Activated T-helper 1 cell treated with anti-CD3 and anti-CD28 coated beads, Interleukin-2, amount 50 U/mL, for 16 hours (primary cell): ENCODE results near the gene GSDME.
"Not testable (repeated sequence)": the region's sequence is repeated elsewhere in the genome, so short reads cannot be mapped to it uniquely, and the experiment has no call there.

Experiments used
- DNase-seq, 2 donors: peaks; one replicate each; pipeline ENCODE4 v3.0.0-alpha.2; 2020; ENCODE audit warnings: low read depth in 1 of 2, low spot score in 1 of 2

GSDME gene

GRCh38 chr7:24742506-24743162 lies 14.6 kb downstream of the GSDME start:
- DNase-seq, result no peak

DNA sequence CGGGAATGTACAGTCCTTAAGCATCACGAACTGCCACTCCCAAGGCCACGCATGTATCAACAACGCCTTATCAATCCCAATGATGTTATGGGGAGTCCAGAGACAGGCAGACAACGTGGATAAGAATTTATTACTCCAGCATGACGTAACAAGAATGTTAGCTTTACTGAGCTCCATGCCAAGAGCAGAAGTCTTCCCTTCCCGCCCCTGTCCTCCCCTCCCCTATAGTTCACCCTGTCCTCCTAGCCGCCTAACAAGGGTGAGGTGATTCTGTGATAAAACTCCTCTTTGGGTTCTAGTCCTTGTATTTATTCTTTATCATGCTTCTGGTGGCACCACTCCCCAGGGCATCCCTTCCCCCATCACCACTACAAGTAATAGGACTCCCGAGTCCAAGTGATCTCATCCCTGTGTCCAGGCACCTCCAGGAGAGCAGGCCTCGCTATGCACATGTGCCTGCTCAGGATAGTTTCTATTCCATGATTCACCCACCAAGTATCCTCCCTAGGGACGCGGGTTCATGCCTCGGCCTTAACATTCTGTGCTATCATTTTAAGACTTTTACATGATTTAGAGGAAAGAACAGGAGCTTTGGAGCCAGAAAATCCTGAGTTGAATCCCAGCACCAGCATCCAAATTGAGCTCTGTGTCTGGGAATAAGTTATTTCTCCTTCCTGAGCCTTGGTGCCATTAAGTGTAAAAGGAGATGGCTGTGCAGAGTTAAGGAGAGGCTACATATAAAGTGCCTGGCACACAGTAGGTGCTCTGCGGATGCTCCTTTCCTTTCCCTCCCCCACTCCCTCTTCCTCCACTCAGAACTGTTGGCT lies 15.4 kb downstream of the GSDME start:
- DNase-seq, result no peak

GRCh38 chr7:24740871-24741270 lies 16.4 kb downstream of the GSDME start:
- DNase-seq, result no peak

GRCh38 chr7:24739306-24739705 lies 18.0 kb downstream of the GSDME start:
- DNase-seq, result no peak

DNA sequence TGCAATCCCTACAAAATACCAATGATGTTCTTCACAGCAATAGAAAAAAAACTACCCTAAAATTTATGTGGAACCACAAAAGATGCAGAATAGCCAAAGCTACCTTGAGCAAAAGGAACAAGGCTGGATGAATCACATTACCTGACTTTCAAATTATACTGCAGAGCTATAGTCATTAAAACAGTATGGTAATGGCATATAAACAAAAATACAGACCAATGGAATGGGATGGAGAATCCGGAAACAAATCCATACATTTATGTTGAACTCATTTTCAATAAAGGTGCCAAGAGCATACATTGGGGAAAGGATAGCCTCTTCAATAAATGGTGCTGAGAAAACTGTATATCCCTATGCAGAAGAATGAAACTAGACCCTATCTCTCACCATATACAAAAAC lies 18.7 kb downstream of the GSDME start:
- DNase-seq, result no peak

- no peak for DNase-seq
Measured at GRCh38 chr7:24737281-24737680, 20.0 kb downstream of the GSDME start.

GRCh38 chr7:24735594-24735993 lies 21.7 kb downstream of the GSDME start:
- DNase-seq, result not testable (repeated sequence)

DNA sequence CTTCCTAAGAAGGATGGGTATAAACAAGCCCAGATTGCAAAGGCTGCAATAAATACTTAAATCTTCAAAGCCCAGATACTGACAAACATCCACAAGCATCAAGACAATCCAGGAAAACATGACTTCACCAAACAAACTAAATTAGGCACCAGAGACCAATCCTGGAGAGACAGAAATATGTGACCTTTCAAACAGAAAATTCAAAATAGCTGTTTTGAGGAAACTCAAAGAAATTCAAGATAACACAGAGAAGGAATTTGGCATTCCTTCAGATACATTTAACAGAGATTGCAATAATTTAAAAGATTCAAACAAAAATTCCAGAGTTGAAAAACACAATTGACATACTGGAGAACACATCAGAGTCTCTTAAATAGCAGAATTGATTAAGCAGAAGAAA lies 23.0 kb downstream of the GSDME start:
- DNase-seq, result no peak

DNA sequence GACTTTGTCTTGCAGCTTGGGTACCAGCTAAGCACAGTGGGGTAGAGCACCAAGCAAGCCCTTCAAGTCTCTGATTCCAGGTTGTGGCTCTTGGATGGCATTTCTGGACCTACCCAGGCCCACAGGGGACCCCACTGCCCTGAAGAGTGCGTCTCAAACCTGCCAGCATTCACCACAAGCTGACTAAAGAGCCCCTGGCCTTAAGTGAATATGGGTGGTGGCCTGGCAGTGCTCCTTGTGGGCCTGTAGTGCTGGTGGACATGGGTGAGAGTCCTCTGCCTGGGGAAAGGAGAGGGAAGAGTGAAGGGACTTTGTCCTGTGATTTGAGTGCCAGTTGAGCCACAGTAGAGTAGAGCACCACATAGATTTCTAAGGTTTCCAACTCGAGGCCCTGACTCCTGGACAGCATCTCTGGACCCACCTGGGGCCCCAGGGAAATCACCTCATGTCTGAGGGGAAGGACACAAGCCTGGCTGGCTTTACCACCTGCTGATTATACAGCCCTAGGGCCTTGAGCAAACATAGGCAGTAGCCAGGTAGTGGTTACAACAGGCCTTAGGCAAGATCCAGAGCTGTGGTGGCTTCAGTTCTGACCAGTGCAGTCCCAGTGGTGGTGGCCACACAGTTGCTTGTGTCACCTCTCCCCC lies 23.7 kb downstream of the GSDME start:
- no peak for DNase-seq

DNA sequence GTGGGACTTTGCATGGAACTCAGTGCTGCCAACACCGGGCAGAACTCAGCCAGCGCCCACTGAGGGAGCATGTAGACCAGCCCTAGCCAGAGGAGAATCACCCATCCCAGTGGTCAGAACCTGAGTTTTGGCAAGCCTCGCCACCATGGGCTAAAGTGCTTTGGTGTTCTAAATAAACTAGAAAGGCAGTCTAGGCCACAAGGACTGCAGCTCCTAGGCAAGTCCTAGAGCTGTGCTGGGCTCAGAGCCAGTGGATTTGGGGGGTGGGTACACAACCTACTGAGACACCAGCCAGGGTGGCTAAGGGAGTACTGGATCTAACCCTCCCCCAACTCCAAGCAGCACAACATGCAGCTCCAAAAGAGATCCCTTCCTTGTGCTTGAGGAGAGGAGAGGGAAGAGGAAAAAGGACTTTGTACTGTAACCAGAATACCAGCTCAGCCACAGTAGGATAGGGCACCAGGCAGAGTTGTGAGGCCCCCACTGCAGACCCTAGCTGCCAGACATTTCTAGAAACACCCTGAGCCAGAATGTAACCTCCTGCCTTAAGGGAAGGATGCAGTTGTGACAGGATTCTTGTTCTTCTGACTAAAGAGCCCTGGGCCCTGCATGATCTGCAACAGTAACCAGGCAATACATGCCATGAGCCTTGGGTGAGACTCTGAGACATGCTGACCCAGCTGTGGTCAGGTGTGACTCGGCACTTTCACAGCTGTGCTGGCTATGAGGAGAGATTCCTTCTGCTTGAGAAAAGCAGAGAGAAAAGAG lies 24.4 kb downstream of the GSDME start:
- no peak for DNase-seq

- no peak for DNase-seq
Measured at GRCh38 chr7:24731313-24731712, 26.0 kb downstream of the GSDME start.

DNA sequence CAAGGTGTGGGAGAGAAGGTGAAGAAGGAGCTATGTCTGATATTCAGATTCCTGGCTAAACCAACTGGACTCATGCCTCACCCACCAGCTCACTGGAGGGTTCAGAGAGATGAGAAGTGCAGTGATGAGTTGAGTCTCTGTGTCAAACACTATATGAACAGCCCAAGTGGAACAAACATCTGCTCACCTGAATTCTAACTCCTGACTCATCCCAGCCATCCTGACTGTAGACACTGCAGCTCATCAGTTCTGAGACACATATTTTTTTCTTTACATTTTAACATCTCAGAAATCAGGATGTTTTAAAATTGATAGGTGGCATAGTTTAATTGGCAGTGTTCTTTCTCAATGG lies 27.3 kb downstream of the GSDME start:
- DNase-seq, result no peak

DNA sequence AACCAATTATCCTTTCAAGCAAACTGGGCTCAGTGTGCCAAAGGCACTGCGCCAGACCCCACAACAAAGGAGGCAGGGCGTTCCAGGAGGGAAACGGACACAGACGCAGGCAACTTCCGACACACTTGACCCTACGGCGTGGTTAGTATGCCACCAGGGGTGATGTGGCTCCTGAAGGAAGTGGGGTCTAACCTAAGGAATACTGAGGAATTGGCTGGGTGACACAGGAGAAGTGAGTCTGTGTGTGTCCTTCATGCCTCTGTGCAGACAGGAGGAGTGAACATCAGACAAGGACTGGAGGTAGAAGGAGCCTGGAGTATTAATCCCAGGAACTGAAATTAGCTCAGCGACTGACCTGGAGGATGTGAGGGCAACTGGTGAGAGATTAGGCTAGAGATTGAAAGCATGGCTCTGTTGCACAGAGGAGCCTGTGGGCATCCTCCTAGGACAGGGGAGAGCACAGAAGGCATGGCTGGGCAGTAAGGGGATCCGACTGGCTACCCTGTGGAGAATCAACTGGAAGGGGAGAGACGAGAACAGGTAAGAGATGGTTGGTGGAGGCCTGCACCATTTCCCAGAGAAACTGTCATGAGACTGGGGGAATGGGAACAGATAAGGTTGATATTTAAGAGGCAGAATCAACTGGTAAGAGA lies 27.8 kb downstream of the GSDME start:
- no peak for DNase-seq

GRCh38 chr7:24728503-24729364 lies 28.5 kb downstream of the GSDME start:
- no peak for DNase-seq

DNA sequence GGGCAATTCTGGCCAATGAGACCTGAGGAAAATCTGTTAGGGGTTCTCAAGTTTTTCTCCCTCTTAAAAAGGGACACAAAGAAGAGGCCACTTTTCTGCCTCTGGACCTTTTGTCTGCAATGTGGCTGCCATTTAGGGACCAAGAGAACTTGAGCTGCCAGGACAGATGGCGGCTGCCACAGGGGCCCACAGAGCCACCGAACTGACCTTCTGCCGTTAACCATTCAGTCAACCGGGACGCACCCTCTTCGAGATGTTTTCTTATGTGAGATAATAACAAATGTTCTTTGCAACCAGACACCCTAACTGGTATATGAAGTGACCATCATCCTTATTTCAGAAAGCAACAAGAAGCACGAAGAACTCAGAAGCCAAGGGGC lies 29.2 kb downstream of the GSDME start:
- no peak for DNase-seq

DNA sequence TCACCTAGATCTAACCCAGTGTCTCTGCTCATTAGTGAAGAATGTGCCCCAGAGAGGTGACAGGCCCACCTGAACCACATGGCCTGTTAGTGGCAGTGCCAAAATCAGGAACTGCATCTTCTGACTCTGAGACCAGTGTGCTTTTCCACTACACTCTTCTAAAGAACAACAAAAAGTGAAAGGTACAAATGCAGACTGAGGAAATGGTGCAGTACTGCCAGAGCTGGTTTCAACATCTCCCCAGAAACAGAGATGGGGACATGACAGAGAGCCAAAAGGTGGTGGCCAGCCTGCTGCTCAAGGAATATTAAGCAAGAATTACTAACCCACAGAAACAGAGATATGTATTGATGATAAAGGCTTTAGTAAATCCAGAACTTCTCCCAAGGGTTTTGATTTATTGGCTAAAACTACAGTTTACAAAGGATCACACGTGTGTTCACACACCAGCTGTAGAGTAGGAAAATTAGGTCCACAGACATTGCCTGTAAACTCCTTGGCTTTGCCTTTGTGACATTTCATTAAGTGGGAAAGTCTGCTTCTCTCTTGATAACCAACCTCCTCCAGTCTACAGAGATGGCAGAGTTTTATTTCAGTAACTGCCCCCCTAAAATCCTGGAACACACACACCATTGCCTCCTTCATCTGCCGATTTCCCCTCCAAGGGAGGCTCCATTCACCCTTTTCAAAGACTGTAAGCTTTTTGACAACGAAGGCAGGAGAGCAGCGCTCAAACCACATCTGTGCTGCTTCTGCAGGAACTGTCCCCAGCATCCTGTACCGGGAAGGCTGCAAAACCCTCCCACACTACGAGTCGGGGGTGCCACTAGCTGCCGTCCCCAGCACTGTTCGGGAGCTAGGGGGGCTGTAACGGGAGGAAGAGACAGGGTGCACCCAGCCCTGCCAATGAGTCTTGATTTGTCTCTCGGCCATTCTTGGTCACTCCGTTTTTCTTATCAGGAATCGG lies 29.8 kb downstream of the GSDME start:
- no peak for DNase-seq

DNA sequence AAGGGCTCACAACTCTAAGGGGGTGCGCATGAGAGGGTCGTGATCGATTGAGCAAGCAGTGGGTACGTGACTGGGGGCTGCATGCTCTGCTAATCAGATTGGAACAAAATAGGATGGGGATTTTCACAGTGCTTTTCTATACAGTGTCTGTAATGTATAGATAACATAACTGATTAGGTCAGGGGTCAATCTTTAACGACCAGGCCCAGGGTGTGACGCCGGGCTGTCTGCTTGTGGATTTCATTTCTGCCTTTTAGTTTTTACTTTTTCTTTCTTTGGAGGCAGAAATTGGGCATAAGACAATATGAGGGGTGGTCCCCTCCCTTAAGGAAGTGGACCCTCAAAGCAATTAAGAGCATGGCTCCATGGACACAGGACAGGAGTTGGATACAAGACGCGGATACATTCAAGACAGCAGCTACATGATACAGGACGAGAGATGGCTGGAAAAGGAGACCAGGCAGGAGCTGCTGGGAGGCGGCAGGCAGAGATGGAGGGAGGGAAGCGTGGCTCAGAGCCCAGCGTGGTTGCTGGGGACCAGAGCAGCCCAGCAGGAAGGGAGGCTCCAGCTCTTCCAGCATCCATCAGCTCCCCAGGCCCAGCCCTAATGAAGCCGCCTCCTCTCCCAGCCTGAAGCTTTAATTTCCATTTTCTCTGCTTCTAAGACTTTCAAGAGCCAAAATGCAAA lies 31.6 kb downstream of the GSDME start:
- DNase-seq, result no peak

- DNase-seq, result no peak
Measured at GRCh38 chr7:24724451-24725190, 32.6 kb downstream of the GSDME start.
